GM23248 (cell line): ENCODE results near the gene EMP2. TPM values are rescaled to one million over a fixed set of nuclear protein-coding genes. Genes with fewer than 3 reads are reported as not detected.

Experiments used
- DNase-seq: peaks from one replicate; pipeline ENCODE4 v3.0.0-alpha.2; 2015
- H2AFZ ChIP-seq: fragments of 200-600 bp; sonication (generic); 2 replicates; pipeline ENCODE4 v1.6.1; 2016; ENCODE audit warnings: antibody characterized with exemption
- H3F3A ChIP-seq: fragments of 200-600 bp; sonication (generic); 2 replicates; pipeline ENCODE4 v1.6.1; 2016; ENCODE audit warnings: mild to moderate bottlenecking, antibody characterized with exemption, mixed run types; ENCODE audit not compliant: insufficient read depth
- H3K27ac ChIP-seq: fragments of 200-600 bp; sonication (generic); 2 replicates; pipeline ENCODE4 v1.5.1; 2016; ENCODE audit warnings: mild to moderate bottlenecking
- H3K27me3 ChIP-seq: fragments of 200-600 bp; sonication (generic); replicated peaks from 2 replicates; pipeline ENCODE4 v1.6.1; 2016; ENCODE audit warnings: mild to moderate bottlenecking; ENCODE audit not compliant: insufficient read depth
- H3K36me3 ChIP-seq: fragments of 200-600 bp; sonication (generic); 2 replicates; pipeline ENCODE4 v1.6.1; 2016; ENCODE audit warnings: low read depth, mild to moderate bottlenecking
- H3K4me1 ChIP-seq: fragments of 200-600 bp; sonication (generic); 2 replicates; pipeline ENCODE4 v1.6.1; 2016; ENCODE audit warnings: mild to moderate bottlenecking; ENCODE audit not compliant: insufficient read depth
- H3K4me2 ChIP-seq: fragments of 200-600 bp; sonication (generic); one replicate; pipeline ENCODE4 v1.6.1; 2016; ENCODE audit warnings: mild to moderate bottlenecking; ENCODE audit not compliant: unreplicated experiment
- H3K4me3 ChIP-seq: fragments of 200-600 bp; sonication (generic); 2 replicates; pipeline ENCODE4 v1.5.1; 2016; ENCODE audit warnings: mild to moderate bottlenecking
- H3K79me2 ChIP-seq: fragments of 200-600 bp; sonication (generic); 2 replicates; pipeline ENCODE4 v1.6.1; 2016; ENCODE audit warnings: mild to moderate bottlenecking; ENCODE audit not compliant: insufficient read depth
- H3K9ac ChIP-seq: fragments of 200-600 bp; sonication (generic); 2 replicates; pipeline ENCODE4 v1.6.1; 2016; ENCODE audit warnings: mild to moderate bottlenecking
- H3K9me2 ChIP-seq: fragments of 200-600 bp; sonication (generic); 2 replicates; pipeline ENCODE4 v1.6.1; 2016; ENCODE audit warnings: mixed run types, mild to moderate bottlenecking, moderate library complexity; ENCODE audit not compliant: insufficient read depth
- H3K9me3 ChIP-seq: fragments of 200-600 bp; sonication (generic); one replicate; pipeline ENCODE4 v1.6.1; 2017; ENCODE audit warnings: low read depth
- H4K20me1 ChIP-seq: fragments of 200-600 bp; sonication (generic); 2 replicates; pipeline ENCODE4 v1.6.0; 2016; ENCODE audit not compliant: insufficient read depth
- EZH2 ChIP-seq: fragments of 200-600 bp; sonication (generic); IDR thresholded peaks from 2 replicates; pipeline ENCODE4 v1.6.1; 2018; ENCODE audit warnings: antibody characterized with exemption, mild to moderate bottlenecking; ENCODE audit not compliant: insufficient read depth, poor library complexity, severe bottlenecking
- EZH2phosphoT487 ChIP-seq: fragments of 200-600 bp; sonication (generic); IDR thresholded peaks from 2 replicates; pipeline ENCODE4 v1.6.1; 2018; ENCODE audit warnings: antibody characterized with exemption, moderate library complexity, mild to moderate bottlenecking, low read depth; ENCODE audit not compliant: insufficient read depth
- WGBS, 2 experiments: methylation state at CpG; one replicate each; pipeline ENCODE4 v1.1.6; 2015 to 2017; ENCODE audit warnings: low lambda C conversion rate in 2 of 2, low coverage in 1 of 2; ENCODE audit errors: missing lambda C conversion rate in 2 of 2; 5-methylcytosine and 5-hydroxymethylcytosine counted together
- in situ Hi-C: fragments of 300-500 bp; cut with MboI; formaldehyde crosslinking; loops from 2 replicates; pipeline ENCODE4 v1.15.0; 2020
- polyA plus RNA-seq: library from polyadenylated mRNA; unstranded; fragments of >200 nt; fragmentation: Nextera tagmentation; extraction: Ambion mirVana; gene quantifications from 2 replicates; pipeline ENCODE4 v1.2.1, GENCODE V29; 2016
- total RNA-seq: library from RNA; depleted of rRNA; stranded (reverse); fragments of >200 nt; shearing (Covaris generic); gene quantifications from 2 replicates; pipeline ENCODE4 v1.2.3, GENCODE V29; 2014

EMP2 gene
- total and polyA plus RNA-seq, 2 experiments from 2014 or later: 26.0 to 73.7 TPM

DNA sequence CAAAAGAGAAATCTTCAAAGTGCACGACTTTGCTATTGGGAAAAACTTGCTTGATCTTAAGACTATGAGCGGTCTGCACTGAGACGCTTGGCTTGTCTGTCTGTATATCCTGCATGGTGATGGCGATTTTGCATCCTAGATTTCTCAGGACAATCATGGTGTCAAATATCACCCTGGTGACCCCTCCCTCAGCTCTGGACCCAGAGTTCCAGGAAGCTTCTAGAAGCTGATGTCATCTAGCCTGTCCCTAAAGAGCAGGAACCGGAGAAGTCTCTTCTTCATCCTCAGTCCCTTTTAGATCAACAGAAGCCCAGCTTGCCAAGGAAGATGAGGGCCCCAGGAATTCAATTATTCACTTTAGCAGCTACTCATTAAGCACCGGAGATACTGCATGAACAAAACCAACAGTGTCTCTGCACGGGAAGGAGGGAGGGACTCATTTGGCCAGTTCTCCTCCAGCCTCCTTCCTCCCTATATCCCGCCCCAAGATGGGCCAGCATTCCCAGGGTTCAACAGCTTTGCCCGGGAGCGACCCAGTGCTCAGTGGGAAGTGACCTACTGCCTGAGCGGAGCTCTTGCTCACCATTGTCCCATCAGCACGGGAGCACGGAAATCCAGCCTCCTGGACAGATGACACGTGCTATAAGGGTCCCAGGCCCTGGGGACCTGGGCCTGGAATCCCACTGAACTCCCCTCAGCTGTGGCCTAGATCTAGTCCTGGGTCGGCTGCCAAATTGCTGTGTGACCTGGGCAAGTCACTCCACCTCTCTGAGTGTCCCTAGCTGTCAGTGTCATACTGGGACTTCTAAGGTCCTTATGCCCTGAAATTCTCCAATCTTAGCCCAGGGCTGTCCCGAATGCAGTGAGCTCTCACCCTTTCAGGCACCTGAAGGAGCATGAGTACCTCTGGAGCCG lies 3.8 kb downstream of the EMP2 start:
- H3K9me2 ChIP-seq: no peaks in the 10 kb centered on the region
- no peak overlapping the region for H3K4me2 ChIP-seq
- no peaks in the 10 kb centered on the region for H3K36me3 ChIP-seq
- no peak overlapping the region for H3K9ac ChIP-seq
- WGBS, 2 experiments: 65 to 66% methylated on average over 17 of the region's 17 CpGs
- no peaks in the 10 kb centered on the region for H4K20me1 ChIP-seq
- TF ChIP-seq EZH2 (no peak), EZH2phosphoT487 (no peak)
- H2AFZ ChIP-seq: no peak overlapping the region
- H3K4me3 ChIP-seq: no peak overlapping the region
- DNase-seq: peak; percentile 31
- H3K79me2 ChIP-seq: peaks cover 69% of the 10 kb centered on the region
- peaks cover 47% of the 10 kb centered on the region for H3K4me1 ChIP-seq
- in situ Hi-C loops: no loop called here
- H3K27me3 ChIP-seq: no peaks in the 10 kb centered on the region
- no peaks in the 10 kb centered on the region for H3K9me3 ChIP-seq
- H3F3A ChIP-seq: peaks cover 17% of the 10 kb centered on the region
- no peak overlapping the region for H3K27ac ChIP-seq

- TF ChIP-seq EZH2phosphoT487: no peak
- no peak for TF ChIP-seq EZH2
- peak overlapping the region; percentile 19 for H3K27ac ChIP-seq
- no peaks in the 10 kb centered on the region for H3K27me3 ChIP-seq
- H3K79me2 ChIP-seq: peaks cover 78% of the 10 kb centered on the region
- H4K20me1 ChIP-seq: no peaks in the 10 kb centered on the region
- H3K4me2 ChIP-seq: peak overlapping the region; percentile 35
- H3K36me3 ChIP-seq: no peaks in the 10 kb centered on the region
- no peak overlapping the region for H3K4me3 ChIP-seq
- H3K9me3 ChIP-seq: no peaks in the 10 kb centered on the region
- WGBS, 2 experiments: 48 to 59% methylated on average over 4 of the region's 4 CpGs
- H3K9ac ChIP-seq: no peak overlapping the region
- no peak overlapping the region for H2AFZ ChIP-seq
- in situ Hi-C loops: no loop called here
- DNase-seq: peak; percentile 53
- peaks cover 38% of the 10 kb centered on the region for H3K4me1 ChIP-seq
- H3K9me2 ChIP-seq: no peaks in the 10 kb centered on the region
- peaks cover 17% of the 10 kb centered on the region for H3F3A ChIP-seq
Measured at GRCh38 chr16:10575506-10576130, 4.8 kb downstream of the EMP2 start.

- DNase-seq: no peak
- in situ Hi-C loops: no loop called here
- 95 to 98% methylated on average over 3 of the region's 3 CpGs for WGBS, 2 experiments
- Histone ChIP-seq H3K36me3 (no peaks in the 10 kb centered on the region), H3K9me2 (no peaks in the 10 kb centered on the region), H3K9me3 (no peaks in the 10 kb centered on the region), H3F3A (peaks cover 17% of the 10 kb centered on the region), H3K9ac (no peak overlapping the region), H3K27ac (no peak overlapping the region), H3K79me2 (peaks cover 80% of the 10 kb centered on the region), H3K4me2 (no peak overlapping the region), H3K27me3 (no peaks in the 10 kb centered on the region), H3K4me3 (no peak overlapping the region), H2AFZ (no peak overlapping the region), H4K20me1 (no peaks in the 10 kb centered on the region), H3K4me1 (peaks cover 23% of the 10 kb centered on the region)
- TF ChIP-seq EZH2phosphoT487 (no peak), EZH2 (no peak)
Measured at GRCh38 chr16:10572611-10573010, 7.8 kb downstream of the EMP2 start.

GRCh38 chr16:10571354-10571753 lies 9.0 kb downstream of the EMP2 start:
- H3K4me3 ChIP-seq: no peak overlapping the region
- peaks cover 10% of the 10 kb centered on the region for H3K4me1 ChIP-seq
- no peak for DNase-seq
- in situ Hi-C loops: no loop called here
- no peaks in the 10 kb centered on the region for H3K36me3 ChIP-seq
- no peak overlapping the region for H3K9ac ChIP-seq
- 70 to 71% methylated on average over 5 of the region's 5 CpGs for WGBS, 2 experiments
- peaks cover 9% of the 10 kb centered on the region for H3F3A ChIP-seq
- H3K9me3 ChIP-seq: no peaks in the 10 kb centered on the region
- TF ChIP-seq EZH2phosphoT487 (no peak), EZH2 (no peak)
- H3K79me2 ChIP-seq: peaks cover 80% of the 10 kb centered on the region
- no peaks in the 10 kb centered on the region for H3K27me3 ChIP-seq
- no peak overlapping the region for H3K27ac ChIP-seq
- no peaks in the 10 kb centered on the region for H3K9me2 ChIP-seq
- H4K20me1 ChIP-seq: no peaks in the 10 kb centered on the region
- H3K4me2 ChIP-seq: no peak overlapping the region
- H2AFZ ChIP-seq: no peak overlapping the region
